Mesenchymal stem cell (in vitro differentiated cells and primary cell): ENCODE results near the gene RHBDL1.

Experiments used
- DNase-seq: peaks from one replicate; pipeline ENCODE4 v3.0.0-alpha.2; 2013
- H2AFZ ChIP-seq: one replicate; pipeline ENCODE4 v1.6.1; 2013; ENCODE audit warnings: low read depth, mild to moderate bottlenecking, control low read depth, inconsistent platforms, low read length, moderate library complexity
- H2AK5ac ChIP-seq: 2 replicates; pipeline ENCODE4 v1.6.1; 2013; ENCODE audit warnings: low read length, moderate library complexity, mild to moderate bottlenecking, inconsistent platforms; ENCODE audit not compliant: severe bottlenecking
- H2BK120ac ChIP-seq: one replicate; pipeline ENCODE4 v1.6.1; 2013; ENCODE audit warnings: low read depth, mild to moderate bottlenecking, inconsistent platforms, low read length, moderate library complexity
- H2BK12ac ChIP-seq, 2 experiments: one replicate each; pipeline ENCODE4 v1.6.1; 2013; ENCODE audit warnings: inconsistent platforms in 2 of 2, low read length in 2 of 2, mild to moderate bottlenecking in 2 of 2, moderate library complexity in 2 of 2, control low read depth in 1 of 2
- H2BK15ac ChIP-seq: one replicate; pipeline ENCODE4 v1.6.1; 2013; ENCODE audit warnings: mild to moderate bottlenecking, low read depth, inconsistent platforms; ENCODE audit not compliant: poor library complexity, severe bottlenecking
- H2BK5ac ChIP-seq: 2 replicates; pipeline ENCODE4 v1.6.1; 2013; ENCODE audit warnings: low read depth, mild to moderate bottlenecking, low read length, control low read depth, inconsistent platforms; ENCODE audit not compliant: poor library complexity, severe bottlenecking
- H3K14ac ChIP-seq, 2 experiments: one replicate each; pipeline ENCODE4 v1.6.1; 2013; ENCODE audit warnings: inconsistent platforms in 2 of 2, low read length in 2 of 2, control low read depth in 1 of 2, mild to moderate bottlenecking in 1 of 2, moderate library complexity in 1 of 2
- H3K18ac ChIP-seq, 2 experiments: one replicate each; pipeline ENCODE4 v1.6.1; 2013; ENCODE audit warnings: inconsistent platforms in 2 of 2, low read length in 2 of 2, control low read depth in 1 of 2, low read depth in 1 of 2, mild to moderate bottlenecking in 1 of 2
- H3K23ac ChIP-seq, 2 experiments: one replicate each; pipeline ENCODE4 v1.6.1; 2013; ENCODE audit warnings: inconsistent platforms in 2 of 2, low read length in 2 of 2, mild to moderate bottlenecking in 2 of 2, moderate library complexity in 2 of 2, control low read depth in 1 of 2
- H3K27ac ChIP-seq: 2 replicates; pipeline ENCODE4 v1.5.1; 2013; ENCODE audit warnings: mild to moderate bottlenecking, moderate library complexity, low read length, control low read depth, inconsistent platforms; ENCODE audit not compliant: poor library complexity, severe bottlenecking
- H3K27me3 ChIP-seq, 2 experiments: 2 replicates each; pipeline versions ENCODE4 v1.6.1 to v1.7.0; 2013; ENCODE audit warnings: low read length in 2 of 2, mild to moderate bottlenecking in 2 of 2, moderate library complexity in 2 of 2, control low read depth in 1 of 2, inconsistent platforms in 1 of 2; ENCODE audit not compliant: control insufficient read depth in 1 of 2, insufficient read depth in 1 of 2
- H3K36me3 ChIP-seq, 2 experiments: 2 replicates each; pipeline versions ENCODE4 v1.6.1 to v1.7.0; 2013; ENCODE audit warnings: low read length in 2 of 2, control low read depth in 1 of 2, inconsistent platforms in 1 of 2, low read depth in 1 of 2, mild to moderate bottlenecking in 1 of 2; ENCODE audit not compliant: insufficient read depth in 2 of 2, control insufficient read depth in 1 of 2
- H3K4ac ChIP-seq, 2 experiments: one replicate each; pipeline ENCODE4 v1.6.1; 2013; ENCODE audit warnings: inconsistent platforms in 2 of 2, low read length in 2 of 2, mild to moderate bottlenecking in 2 of 2, moderate library complexity in 2 of 2, control low read depth in 1 of 2, low read depth in 1 of 2
- H3K4me1 ChIP-seq: 2 replicates; pipeline ENCODE4 v1.6.1; 2013; ENCODE audit warnings: low read depth, low read length, control low read depth; ENCODE audit not compliant: control insufficient read depth, insufficient read depth
- H3K4me2 ChIP-seq: 2 replicates; pipeline ENCODE4 v1.6.1; 2013; ENCODE audit warnings: low read length, mild to moderate bottlenecking, inconsistent platforms; ENCODE audit not compliant: poor library complexity, severe bottlenecking
- H3K4me3 ChIP-seq, 2 experiments: 2 replicates each; pipeline versions ENCODE4 v1.5.1 to v1.7.0; 2013; ENCODE audit warnings: low read length in 2 of 2, mild to moderate bottlenecking in 2 of 2, control low read depth in 1 of 2, low read depth in 1 of 2; ENCODE audit not compliant: insufficient read depth in 1 of 2
- H3K79me1 ChIP-seq: replicated peaks from 2 replicates; pipeline ENCODE4 v1.6.1; 2013; ENCODE audit warnings: mild to moderate bottlenecking, control low read depth, low read length, inconsistent platforms; ENCODE audit not compliant: poor library complexity, severe bottlenecking
- H3K9ac ChIP-seq: 2 replicates; pipeline ENCODE4 v1.7.0; 2013; ENCODE audit warnings: mild to moderate bottlenecking, low read length, moderate library complexity
- H3K9me3 ChIP-seq: 2 replicates; pipeline ENCODE4 v1.7.0; 2013; ENCODE audit warnings: mild to moderate bottlenecking, low read length; ENCODE audit not compliant: control insufficient read depth
- H4K8ac ChIP-seq: one replicate; pipeline ENCODE4 v1.6.1; 2013; ENCODE audit warnings: inconsistent platforms, mild to moderate bottlenecking, low read length, moderate library complexity
- H4K91ac ChIP-seq: one replicate; pipeline ENCODE4 v1.6.1; 2013; ENCODE audit warnings: mild to moderate bottlenecking, low read length, inconsistent platforms
- WGBS: methylation state at CpG from one replicate; pipeline ENCODE4 v1.1.7; 2013; ENCODE audit warnings: mixed read lengths; 5-methylcytosine and 5-hydroxymethylcytosine counted together

RHBDL1 gene

GRCh38 chr16:700684-701584 is 25.5 kb downstream of the RHBDL1 start:
- Histone ChIP-seq H2AFZ (no peak overlapping the region), H3K36me3 (peaks cover 0 to 3% of the 10 kb centered on the region in 2 experiments), H3K79me1 (no peaks in the 10 kb centered on the region), H3K9ac (no peak overlapping the region), H4K91ac (no peak overlapping the region), H3K27ac (no peak overlapping the region), H2BK5ac (no peak overlapping the region), H3K14ac (no peak overlapping the region), H2BK12ac (no peak overlapping the region), H3K4me3 (no peak overlapping the region), H3K4ac (no peak overlapping the region), H3K9me3 (no peaks in the 10 kb centered on the region), H3K4me2 (peak overlapping the region; percentile 8), H3K23ac (no peak overlapping the region), H3K27me3 (peaks cover 71 to 74% of the 10 kb centered on the region in 2 experiments), H3K18ac (no peak overlapping the region), H2BK120ac (no peak overlapping the region), H2AK5ac (no peak overlapping the region), H2BK15ac (no peak overlapping the region), H3K4me1 (peaks cover 6% of the 10 kb centered on the region), H4K8ac (no peak overlapping the region)
- 12% methylated on average over 67 of the region's 76 CpGs for WGBS
- no peak for DNase-seq

- Histone ChIP-seq H3K27ac (no peak overlapping the region), H2AFZ (no peak overlapping the region), H3K4me2 (no peak overlapping the region), H2AK5ac (no peak overlapping the region), H3K4ac (no peak overlapping the region), H3K23ac (no peak overlapping the region), H3K9ac (no peak overlapping the region), H3K14ac (no peak overlapping the region), H4K8ac (no peak overlapping the region), H3K4me1 (peaks cover 10% of the 10 kb centered on the region), H3K9me3 (no peaks in the 10 kb centered on the region), H2BK5ac (no peak overlapping the region), H4K91ac (no peak overlapping the region), H2BK15ac (no peak overlapping the region), H3K79me1 (no peaks in the 10 kb centered on the region), H2BK120ac (no peak overlapping the region), H3K27me3 (peaks cover 76% of the 10 kb centered on the region in 2 experiments), H3K4me3 (no peak overlapping the region), H3K36me3 (no peaks in the 10 kb centered on the region), H3K18ac (no peak overlapping the region), H2BK12ac (no peak overlapping the region)
- 82% methylated on average over 19 of the region's 19 CpGs for WGBS
- no peak for DNase-seq
These were observed 26.9 kb downstream of the RHBDL1 start for GRCh38 chr16:702341-702740.

DNA sequence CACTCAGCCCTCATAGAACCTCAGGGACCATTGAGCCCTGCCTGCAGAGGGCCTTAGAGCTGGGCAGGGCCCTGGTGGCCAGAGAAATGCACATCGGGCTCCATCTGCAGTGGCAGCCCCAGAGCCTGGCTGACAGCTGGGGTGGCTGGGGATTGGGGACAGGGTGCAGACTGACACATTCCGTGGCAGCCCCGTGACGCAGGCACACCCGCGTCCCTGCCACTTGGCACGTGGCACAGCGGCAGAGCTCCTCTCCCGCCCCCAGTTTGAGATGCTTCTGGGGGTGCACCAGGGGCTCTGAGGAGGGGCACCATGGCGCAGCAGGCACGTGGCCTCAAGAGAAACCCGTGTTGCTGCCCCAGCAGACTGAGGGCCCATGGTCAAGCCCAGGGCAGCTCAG is 27.9 kb downstream of the RHBDL1 start:
- no peak overlapping the region for H3K4me2 ChIP-seq
- no peak overlapping the region for H2AFZ ChIP-seq
- H2AK5ac ChIP-seq: no peak overlapping the region
- H3K9ac ChIP-seq: no peak overlapping the region
- H2BK12ac ChIP-seq: no peak overlapping the region
- no peaks in the 10 kb centered on the region for H3K79me1 ChIP-seq
- no peak overlapping the region for H2BK120ac ChIP-seq
- H4K8ac ChIP-seq: no peak overlapping the region
- no peak overlapping the region for H3K4me3 ChIP-seq
- H3K18ac ChIP-seq: no peak overlapping the region
- no peak overlapping the region for H3K14ac ChIP-seq
- no peak overlapping the region for H2BK5ac ChIP-seq
- no peaks in the 10 kb centered on the region for H3K36me3 ChIP-seq
- H3K23ac ChIP-seq: peak overlapping the region in 1 of 2 experiments; percentile 27
- H3K9me3 ChIP-seq: no peaks in the 10 kb centered on the region
- H3K27me3 ChIP-seq: peaks cover 83 to 84% of the 10 kb centered on the region in 2 experiments
- H4K91ac ChIP-seq: no peak overlapping the region
- DNase-seq: no peak
- H3K4ac ChIP-seq: no peak overlapping the region
- no peak overlapping the region for H2BK15ac ChIP-seq
- H3K4me1 ChIP-seq: peaks cover 10% of the 10 kb centered on the region
- 79% methylated on average over 12 of the region's 12 CpGs for WGBS
- no peak overlapping the region for H3K27ac ChIP-seq

DNA sequence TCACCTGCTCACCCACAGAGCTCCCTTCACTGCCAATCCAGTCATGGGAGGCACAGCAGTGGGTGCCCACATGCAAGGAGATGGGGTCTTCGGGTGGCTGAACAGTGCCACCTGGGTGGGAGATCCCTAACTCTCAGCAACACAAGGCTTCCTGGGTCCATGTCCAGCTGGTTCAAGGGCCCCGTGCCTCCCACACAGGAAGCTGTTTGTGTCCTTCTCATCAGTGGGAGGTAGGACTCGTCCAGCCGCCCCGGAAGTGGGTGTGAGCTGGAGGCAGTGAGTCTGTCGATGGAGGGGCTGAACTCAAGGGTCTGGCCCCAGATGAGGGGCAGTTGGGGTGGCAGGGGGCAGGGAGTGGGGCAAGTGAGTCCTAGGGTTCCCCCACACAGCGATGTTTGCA is 28.6 kb downstream of the RHBDL1 start:
- Histone ChIP-seq H3K4ac (no peak overlapping the region), H2AK5ac (no peak overlapping the region), H3K9ac (no peak overlapping the region), H3K4me1 (peaks cover 10% of the 10 kb centered on the region), H2BK5ac (no peak overlapping the region), H2BK12ac (no peak overlapping the region), H2BK120ac (no peak overlapping the region), H4K91ac (no peak overlapping the region), H4K8ac (no peak overlapping the region), H3K4me2 (no peak overlapping the region), H3K18ac (no peak overlapping the region), H3K79me1 (no peaks in the 10 kb centered on the region), H3K23ac (no peak overlapping the region), H3K4me3 (no peak overlapping the region), H3K36me3 (no peaks in the 10 kb centered on the region), H3K27me3 (peaks cover 85 to 86% of the 10 kb centered on the region in 2 experiments), H3K9me3 (no peaks in the 10 kb centered on the region), H3K14ac (no peak overlapping the region), H2AFZ (no peak overlapping the region), H3K27ac (no peak overlapping the region), H2BK15ac (no peak overlapping the region)
- WGBS: 78% methylated on average over 7 of the region's 7 CpGs
- DNase-seq: no peak
